WTC11 (cell line): ENCODE results near the gene LGR6.
"Not testable (repeated sequence)": the region's sequence is repeated elsewhere in the genome, so short reads cannot be mapped to it uniquely, and the experiment has no call there.

Experiments
- ETV6 ChIP-seq: sonication (generic); formaldehyde crosslinking; IDR thresholded peaks from 2 replicates; pipeline ENCODE4 v1.8.1; 2022; ENCODE audit warnings: mild to moderate bottlenecking, missing genetic modification reagents
- FOXP1 ChIP-seq: sonication (generic); formaldehyde crosslinking; IDR thresholded peaks from 2 replicates; pipeline ENCODE4 v1.8.0; 2022; ENCODE audit warnings: missing genetic modification reagents, mild to moderate bottlenecking, moderate library complexity, borderline replicate concordance
- RELA ChIP-seq: sonication (generic); formaldehyde crosslinking; IDR thresholded peaks from 2 replicates; pipeline ENCODE4 v1.8.1; 2022; ENCODE audit warnings: missing genetic modification reagents, mild to moderate bottlenecking, borderline replicate concordance
- SP1 ChIP-seq: sonication (generic); formaldehyde crosslinking; conservative IDR thresholded peaks from 2 replicates; pipeline ENCODE4 v1.8.1; 2022; ENCODE audit warnings: missing genetic modification reagents
- TEAD4 ChIP-seq: sonication (generic); formaldehyde crosslinking; IDR thresholded peaks from 2 replicates; pipeline ENCODE4 v1.8.0; 2022; ENCODE audit warnings: mild to moderate bottlenecking, missing genetic modification reagents
- TF ChIP-seq, protein P1 (sequence below): fragments of 200-600 bp; IDR thresholded peaks from 2 replicates; pipeline ENCODE4 v1.8.0; 2022; ENCODE audit warnings: antibody characterized with exemption
- TF ChIP-seq, protein P2 (sequence below): sonication (generic); formaldehyde crosslinking; IDR thresholded peaks from 2 replicates; pipeline ENCODE4 v1.8.1; 2023; ENCODE audit warnings: mild to moderate bottlenecking, moderate library complexity, missing genetic modification reagents
- TF ChIP-seq, protein P3 (sequence below): sonication (generic); formaldehyde crosslinking; IDR thresholded peaks from 2 replicates; pipeline ENCODE4 v1.8.1; 2023; ENCODE audit warnings: mild to moderate bottlenecking, missing genetic modification reagents, moderate library complexity
- TF ChIP-seq, protein P4 (sequence below): sonication (generic); formaldehyde crosslinking; IDR thresholded peaks from 2 replicates; pipeline ENCODE4 v1.8.1; 2023; ENCODE audit warnings: mild to moderate bottlenecking, missing genetic modification reagents
- TF ChIP-seq, protein P5 (sequence below): sonication (generic); formaldehyde crosslinking; IDR thresholded peaks from 2 replicates; pipeline ENCODE4 v1.8.0; 2022; ENCODE audit warnings: mild to moderate bottlenecking, missing genetic modification reagents

DNA sequence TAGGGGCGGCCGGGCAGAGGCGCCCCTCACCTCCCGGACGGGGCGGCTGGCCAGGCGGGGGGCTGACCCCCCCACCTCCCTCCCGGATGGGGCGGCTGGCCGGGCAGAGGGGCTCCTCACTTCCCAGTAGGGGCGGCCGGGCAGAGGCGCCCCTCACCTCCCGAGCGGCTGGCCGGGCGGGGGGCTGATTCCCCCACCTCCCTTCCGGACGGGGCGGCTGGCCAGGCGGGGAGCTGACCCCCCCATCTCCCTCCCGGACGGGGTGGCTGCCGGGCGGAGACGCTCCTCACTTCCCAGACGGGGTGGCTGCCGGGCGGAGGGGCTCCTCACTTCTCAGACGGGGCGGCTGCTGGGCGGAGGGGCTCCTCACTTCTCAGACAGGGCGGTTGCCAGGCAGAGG is 2.2 kb upstream of the LGR6 start:
- TF ChIP-seq, protein P1, sequence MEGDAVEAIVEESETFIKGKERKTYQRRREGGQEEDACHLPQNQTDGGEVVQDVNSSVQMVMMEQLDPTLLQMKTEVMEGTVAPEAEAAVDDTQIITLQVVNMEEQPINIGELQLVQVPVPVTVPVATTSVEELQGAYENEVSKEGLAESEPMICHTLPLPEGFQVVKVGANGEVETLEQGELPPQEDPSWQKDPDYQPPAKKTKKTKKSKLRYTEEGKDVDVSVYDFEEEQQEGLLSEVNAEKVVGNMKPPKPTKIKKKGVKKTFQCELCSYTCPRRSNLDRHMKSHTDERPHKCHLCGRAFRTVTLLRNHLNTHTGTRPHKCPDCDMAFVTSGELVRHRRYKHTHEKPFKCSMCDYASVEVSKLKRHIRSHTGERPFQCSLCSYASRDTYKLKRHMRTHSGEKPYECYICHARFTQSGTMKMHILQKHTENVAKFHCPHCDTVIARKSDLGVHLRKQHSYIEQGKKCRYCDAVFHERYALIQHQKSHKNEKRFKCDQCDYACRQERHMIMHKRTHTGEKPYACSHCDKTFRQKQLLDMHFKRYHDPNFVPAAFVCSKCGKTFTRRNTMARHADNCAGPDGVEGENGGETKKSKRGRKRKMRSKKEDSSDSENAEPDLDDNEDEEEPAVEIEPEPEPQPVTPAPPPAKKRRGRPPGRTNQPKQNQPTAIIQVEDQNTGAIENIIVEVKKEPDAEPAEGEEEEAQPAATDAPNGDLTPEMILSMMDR = not testable (repeated sequence)
- TF ChIP-seq, protein P2, sequence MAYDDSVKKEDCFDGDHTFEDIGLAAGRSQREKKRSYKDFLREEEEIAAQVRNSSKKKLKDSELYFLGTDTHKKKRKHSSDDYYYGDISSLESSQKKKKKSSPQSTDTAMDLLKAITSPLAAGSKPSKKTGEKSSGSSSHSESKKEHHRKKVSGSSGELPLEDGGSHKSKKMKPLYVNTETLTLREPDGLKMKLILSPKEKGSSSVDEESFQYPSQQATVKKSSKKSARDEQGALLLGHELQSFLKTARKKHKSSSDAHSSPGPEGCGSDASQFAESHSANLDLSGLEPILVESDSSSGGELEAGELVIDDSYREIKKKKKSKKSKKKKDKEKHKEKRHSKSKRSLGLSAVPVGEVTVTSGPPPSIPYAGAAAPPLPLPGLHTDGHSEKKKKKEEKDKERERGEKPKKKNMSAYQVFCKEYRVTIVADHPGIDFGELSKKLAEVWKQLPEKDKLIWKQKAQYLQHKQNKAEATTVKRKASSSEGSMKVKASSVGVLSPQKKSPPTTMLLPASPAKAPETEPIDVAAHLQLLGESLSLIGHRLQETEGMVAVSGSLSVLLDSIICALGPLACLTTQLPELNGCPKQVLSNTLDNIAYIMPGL (CRISPR knock-in tag) = not testable (repeated sequence)
- TF ChIP-seq FOXP1 (CRISPR knock-in tag); RELA (CRISPR knock-in tag); SP1 (CRISPR knock-in tag); TEAD4 (CRISPR knock-in tag); ETV6: not testable (repeated sequence)
- TF ChIP-seq, protein P3, sequence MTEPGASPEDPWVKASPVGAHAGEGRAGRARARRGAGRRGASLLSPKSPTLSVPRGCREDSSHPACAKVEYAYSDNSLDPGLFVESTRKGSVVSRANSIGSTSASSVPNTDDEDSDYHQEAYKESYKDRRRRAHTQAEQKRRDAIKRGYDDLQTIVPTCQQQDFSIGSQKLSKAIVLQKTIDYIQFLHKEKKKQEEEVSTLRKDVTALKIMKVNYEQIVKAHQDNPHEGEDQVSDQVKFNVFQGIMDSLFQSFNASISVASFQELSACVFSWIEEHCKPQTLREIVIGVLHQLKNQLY (CRISPR knock-in tag) = not testable (repeated sequence)
- TF ChIP-seq, protein P4, sequence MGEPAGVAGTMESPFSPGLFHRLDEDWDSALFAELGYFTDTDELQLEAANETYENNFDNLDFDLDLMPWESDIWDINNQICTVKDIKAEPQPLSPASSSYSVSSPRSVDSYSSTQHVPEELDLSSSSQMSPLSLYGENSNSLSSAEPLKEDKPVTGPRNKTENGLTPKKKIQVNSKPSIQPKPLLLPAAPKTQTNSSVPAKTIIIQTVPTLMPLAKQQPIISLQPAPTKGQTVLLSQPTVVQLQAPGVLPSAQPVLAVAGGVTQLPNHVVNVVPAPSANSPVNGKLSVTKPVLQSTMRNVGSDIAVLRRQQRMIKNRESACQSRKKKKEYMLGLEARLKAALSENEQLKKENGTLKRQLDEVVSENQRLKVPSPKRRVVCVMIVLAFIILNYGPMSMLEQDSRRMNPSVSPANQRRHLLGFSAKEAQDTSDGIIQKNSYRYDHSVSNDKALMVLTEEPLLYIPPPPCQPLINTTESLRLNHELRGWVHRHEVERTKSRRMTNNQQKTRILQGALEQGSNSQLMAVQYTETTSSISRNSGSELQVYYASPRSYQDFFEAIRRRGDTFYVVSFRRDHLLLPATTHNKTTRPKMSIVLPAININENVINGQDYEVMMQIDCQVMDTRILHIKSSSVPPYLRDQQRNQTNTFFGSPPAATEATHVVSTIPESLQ = not testable (repeated sequence)
- TF ChIP-seq, protein P5, sequence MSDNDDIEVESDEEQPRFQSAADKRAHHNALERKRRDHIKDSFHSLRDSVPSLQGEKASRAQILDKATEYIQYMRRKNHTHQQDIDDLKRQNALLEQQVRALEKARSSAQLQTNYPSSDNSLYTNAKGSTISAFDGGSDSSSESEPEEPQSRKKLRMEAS (CRISPR knock-in tag) = not testable (repeated sequence)
